ENCODE results near the gene EDC4.

DNA sequence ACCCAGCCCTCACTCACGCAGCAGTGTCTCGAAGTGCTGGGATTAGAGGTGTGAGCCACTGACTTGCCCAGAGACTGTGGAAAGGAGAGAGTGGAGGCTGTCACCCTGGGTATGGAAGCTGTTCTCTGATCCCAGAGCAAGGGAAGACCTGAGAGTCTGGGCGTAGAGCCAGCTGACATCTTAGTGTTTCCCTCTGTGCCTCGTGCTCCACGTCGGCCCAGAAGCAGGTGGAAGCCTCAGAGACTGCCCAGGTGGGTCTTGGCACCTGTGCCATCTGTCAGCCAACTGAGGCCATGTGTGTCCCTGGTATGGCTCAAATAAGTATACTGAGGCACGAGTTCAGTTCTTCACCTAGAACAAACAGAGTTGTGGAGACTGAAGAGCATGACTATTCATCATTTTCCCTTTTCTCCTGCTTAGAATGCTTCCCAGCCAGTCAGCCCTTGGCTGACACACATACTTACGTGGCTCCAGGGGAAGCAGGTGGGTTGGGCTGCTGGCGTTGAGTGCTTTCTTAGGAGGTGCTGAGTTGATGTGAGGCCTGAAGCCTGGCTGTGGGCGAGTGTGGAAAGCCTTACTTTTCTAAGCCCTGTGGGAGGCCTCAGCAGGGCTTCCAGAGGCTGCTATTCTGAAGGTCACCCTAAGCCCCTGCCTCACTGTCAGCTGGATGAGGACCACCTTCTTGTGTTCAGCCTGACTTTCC lies 50.7 kb downstream of the EDC4 start:
- TF ChIP-seq ZNF70 (CRISPR knock-in tag; IDR thresholded peaks at IDR 0.05) = no peak
- TF ChIP-seq RARB (CRISPR knock-in tag; IDR thresholded peaks at IDR 0.05) = no peak
- TF ChIP-seq, protein P1, sequence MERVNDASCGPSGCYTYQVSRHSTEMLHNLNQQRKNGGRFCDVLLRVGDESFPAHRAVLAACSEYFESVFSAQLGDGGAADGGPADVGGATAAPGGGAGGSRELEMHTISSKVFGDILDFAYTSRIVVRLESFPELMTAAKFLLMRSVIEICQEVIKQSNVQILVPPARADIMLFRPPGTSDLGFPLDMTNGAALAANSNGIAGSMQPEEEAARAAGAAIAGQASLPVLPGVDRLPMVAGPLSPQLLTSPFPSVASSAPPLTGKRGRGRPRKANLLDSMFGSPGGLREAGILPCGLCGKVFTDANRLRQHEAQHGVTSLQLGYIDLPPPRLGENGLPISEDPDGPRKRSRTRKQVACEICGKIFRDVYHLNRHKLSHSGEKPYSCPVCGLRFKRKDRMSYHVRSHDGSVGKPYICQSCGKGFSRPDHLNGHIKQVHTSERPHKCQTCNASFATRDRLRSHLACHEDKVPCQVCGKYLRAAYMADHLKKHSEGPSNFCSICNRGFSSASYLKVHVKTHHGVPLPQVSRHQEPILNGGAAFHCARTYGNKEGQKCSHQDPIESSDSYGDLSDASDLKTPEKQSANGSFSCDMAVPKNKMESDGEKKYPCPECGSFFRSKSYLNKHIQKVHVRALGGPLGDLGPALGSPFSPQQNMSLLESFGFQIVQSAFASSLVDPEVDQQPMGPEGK (CRISPR knock-in tag; IDR thresholded peaks at IDR 0.05; ENCODE audit: borderline replicate concordance) = no peak
- TF ChIP-seq ARNTL (CRISPR knock-in tag; IDR thresholded peaks at IDR 0.05; ENCODE audit: borderline replicate concordance, low read depth) = no peak
- TF ChIP-seq SNAI2 (CRISPR knock-in tag; IDR thresholded peaks at IDR 0.05) = no peak
- no peak for TF ChIP-seq TSHZ2 (CRISPR knock-in tag; IDR thresholded peaks at IDR 0.05)
- TF ChIP-seq TCF4 (CRISPR knock-in tag; IDR thresholded peaks at IDR 0.05; ENCODE audit: borderline replicate concordance) = no peak
- no peak for TF ChIP-seq CSRNP3 (CRISPR knock-in tag; IDR thresholded peaks at IDR 0.05)
- no peak for TF ChIP-seq ZC3H10 (CRISPR knock-in tag; IDR thresholded peaks at IDR 0.05)
- no peak for TF ChIP-seq OSR1 (CRISPR knock-in tag; IDR thresholded peaks at IDR 0.05)
